Liver (tissue), 3 donors: ENCODE data around the gene TSC22D3.

ENCODE experiments used
- ATF3 ChIP-seq: IDR thresholded peaks from 2 replicates; pipeline ENCODE4 v1.6.1; 2016; ENCODE audit warnings: antibody characterized with exemption
- EGR1 ChIP-seq, 2 donors: IDR thresholded peaks; 2 replicates each; pipeline ENCODE4 v1.6.1; 2016 to 2018; ENCODE audit warnings: antibody characterized with exemption in 2 of 2, low read depth in 2 of 2
- FOXA1 ChIP-seq: IDR thresholded peaks from 2 replicates; pipeline ENCODE4 v1.6.1; 2016; ENCODE audit warnings: antibody characterized with exemption
- JUND ChIP-seq, 2 donors: IDR thresholded peaks; 2 replicates each; pipeline ENCODE4 v1.6.1; 2016; ENCODE audit warnings: antibody characterized with exemption in 2 of 2
- MAX ChIP-seq: IDR thresholded peaks from 2 replicates; pipeline ENCODE4 v1.6.1; 2016; ENCODE audit warnings: antibody characterized with exemption
- RAD21 ChIP-seq, 2 donors: IDR thresholded peaks; 2 replicates each; pipeline ENCODE4 v1.6.1; 2016; ENCODE audit warnings: antibody characterized with exemption in 2 of 2, mild to moderate bottlenecking in 2 of 2
- REST ChIP-seq: IDR thresholded peaks from 2 replicates; pipeline ENCODE4 v1.6.1; 2016; ENCODE audit warnings: antibody characterized with exemption, mild to moderate bottlenecking
- RXRA ChIP-seq, 2 donors: IDR thresholded peaks; 2 replicates each; pipeline ENCODE4 v1.6.1; 2017 to 2018; ENCODE audit warnings: antibody characterized with exemption in 2 of 2, mild to moderate bottlenecking in 1 of 2
- TAF1 ChIP-seq: conservative IDR thresholded peaks from 2 replicates; pipeline ENCODE4 v1.6.1; 2016; ENCODE audit warnings: antibody characterized with exemption, mild to moderate bottlenecking
- TF ChIP-seq, protein P1 (sequence below): fragments of 150-350 bp; IDR thresholded peaks from 2 replicates; pipeline ENCODE4 v1.5.1; 2017; ENCODE audit warnings: improper control_type of control experiment, low read depth, low read length; ENCODE audit not compliant: missing input control
- TF ChIP-seq, protein P2 (sequence below): IDR thresholded peaks from 2 replicates; pipeline ENCODE4 v1.6.1; 2016; ENCODE audit warnings: antibody characterized with exemption
- donor health status: healthy.
- donor health status: healthy.

DNA sequence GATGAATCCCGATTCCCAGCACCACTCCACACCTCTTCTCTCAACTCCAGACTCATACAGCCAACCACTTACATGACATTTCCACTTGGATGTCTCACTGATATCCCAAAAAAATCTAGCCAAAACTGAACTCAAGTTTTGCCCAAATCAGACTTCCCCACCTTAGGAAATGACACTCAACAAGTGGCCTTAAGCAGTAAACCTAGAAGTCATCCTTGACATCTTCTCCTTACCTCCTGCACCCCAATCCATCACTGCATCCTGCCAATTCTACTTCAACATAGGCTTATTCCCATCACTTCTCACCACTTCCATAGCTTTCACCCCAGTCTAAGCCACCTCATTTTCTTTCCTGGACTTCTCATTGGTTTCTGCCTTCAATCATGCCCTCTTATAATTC lies 108.2 kb downstream of the TSC22D3 start:
- TF ChIP-seq, protein P1, sequence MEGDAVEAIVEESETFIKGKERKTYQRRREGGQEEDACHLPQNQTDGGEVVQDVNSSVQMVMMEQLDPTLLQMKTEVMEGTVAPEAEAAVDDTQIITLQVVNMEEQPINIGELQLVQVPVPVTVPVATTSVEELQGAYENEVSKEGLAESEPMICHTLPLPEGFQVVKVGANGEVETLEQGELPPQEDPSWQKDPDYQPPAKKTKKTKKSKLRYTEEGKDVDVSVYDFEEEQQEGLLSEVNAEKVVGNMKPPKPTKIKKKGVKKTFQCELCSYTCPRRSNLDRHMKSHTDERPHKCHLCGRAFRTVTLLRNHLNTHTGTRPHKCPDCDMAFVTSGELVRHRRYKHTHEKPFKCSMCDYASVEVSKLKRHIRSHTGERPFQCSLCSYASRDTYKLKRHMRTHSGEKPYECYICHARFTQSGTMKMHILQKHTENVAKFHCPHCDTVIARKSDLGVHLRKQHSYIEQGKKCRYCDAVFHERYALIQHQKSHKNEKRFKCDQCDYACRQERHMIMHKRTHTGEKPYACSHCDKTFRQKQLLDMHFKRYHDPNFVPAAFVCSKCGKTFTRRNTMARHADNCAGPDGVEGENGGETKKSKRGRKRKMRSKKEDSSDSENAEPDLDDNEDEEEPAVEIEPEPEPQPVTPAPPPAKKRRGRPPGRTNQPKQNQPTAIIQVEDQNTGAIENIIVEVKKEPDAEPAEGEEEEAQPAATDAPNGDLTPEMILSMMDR, result no peak
- TF ChIP-seq REST, result no peak
- no peak for TF ChIP-seq TAF1
- no peak for TF ChIP-seq EGR1 (IDR thresholded peaks at IDR 0.05; ENCODE audit: low read depth in 2 of 2)
- no peak for TF ChIP-seq MAX
- no peak for TF ChIP-seq RAD21 (IDR thresholded peaks at IDR 0.05)
- no peak for TF ChIP-seq JUND (IDR thresholded peaks at IDR 0.05)
- no peak for TF ChIP-seq RXRA (IDR thresholded peaks at IDR 0.05)
- TF ChIP-seq, protein P2, sequence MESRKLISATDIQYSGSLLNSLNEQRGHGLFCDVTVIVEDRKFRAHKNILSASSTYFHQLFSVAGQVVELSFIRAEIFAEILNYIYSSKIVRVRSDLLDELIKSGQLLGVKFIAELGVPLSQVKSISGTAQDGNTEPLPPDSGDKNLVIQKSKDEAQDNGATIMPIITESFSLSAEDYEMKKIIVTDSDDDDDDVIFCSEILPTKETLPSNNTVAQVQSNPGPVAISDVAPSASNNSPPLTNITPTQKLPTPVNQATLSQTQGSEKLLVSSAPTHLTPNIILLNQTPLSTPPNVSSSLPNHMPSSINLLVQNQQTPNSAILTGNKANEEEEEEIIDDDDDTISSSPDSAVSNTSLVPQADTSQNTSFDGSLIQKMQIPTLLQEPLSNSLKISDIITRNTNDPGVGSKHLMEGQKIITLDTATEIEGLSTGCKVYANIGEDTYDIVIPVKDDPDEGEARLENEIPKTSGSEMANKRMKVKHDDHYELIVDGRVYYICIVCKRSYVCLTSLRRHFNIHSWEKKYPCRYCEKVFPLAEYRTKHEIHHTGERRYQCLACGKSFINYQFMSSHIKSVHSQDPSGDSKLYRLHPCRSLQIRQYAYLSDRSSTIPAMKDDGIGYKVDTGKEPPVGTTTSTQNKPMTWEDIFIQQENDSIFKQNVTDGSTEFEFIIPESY, result no peak
- no peak for TF ChIP-seq FOXA1
- no peak for TF ChIP-seq ATF3
